Gastrocnemius medialis (tissue), 4 donors: ENCODE results near the gene PDE4B. TPM values are rescaled to one million over a fixed set of nuclear protein-coding genes. Genes with fewer than 3 reads are reported as not detected.

Source experiments
- ATAC-seq, 2 donors: fragments of 150-250 bp; one replicate each; pipeline ENCODE4 v1.9.1; 2016
- DNase-seq, 2 donors: peaks; one replicate each; pipeline ENCODE4 v3.0.0-alpha.2; 2019
- H3K27ac ChIP-seq, 4 donors: fragments of 200-600 bp; sonication (generic); 1 replicate in 1 of 4; 2 replicates in 3 of 4; pipeline ENCODE4 v1.5.1; 2016 to 2018; ENCODE audit warnings: mild to moderate bottlenecking in 2 of 4, moderate library complexity in 1 of 4
- H3K27me3 ChIP-seq, 3 donors: fragments of 200-600 bp; sonication (generic) in 2 of 3; 1 replicate in 1 of 3; 2 replicates in 2 of 3; pipeline versions ENCODE4 v1.5.1 to v1.6.0; 2016 to 2019; ENCODE audit warnings: mild to moderate bottlenecking in 1 of 3, moderate library complexity in 1 of 3
- H3K36me3 ChIP-seq, 2 donors: fragments of 200-600 bp; sonication (generic) in 1 of 2; one replicate each; pipeline ENCODE4 v1.5.1; 2017 to 2018
- H3K4me1 ChIP-seq, 2 donors: fragments of 200-600 bp; sonication (generic) in 1 of 2; one replicate each; pipeline ENCODE4 v1.5.1; 2016 to 2017; ENCODE audit warnings: mild to moderate bottlenecking in 2 of 2
- H3K4me3 ChIP-seq, 4 donors: fragments of 200-600 bp; sonication (generic) in 3 of 4; 1 replicate in 1 of 4; 2 replicates in 3 of 4; pipeline ENCODE4 v1.5.1; 2016 to 2019; ENCODE audit warnings: mild to moderate bottlenecking in 2 of 4
- H3K9me3 ChIP-seq, 3 donors: fragments of 200-600 bp; sonication (generic) in 2 of 3; 1 replicate in 1 of 3; 2 replicates in 2 of 3; pipeline ENCODE4 v1.5.1; 2016 to 2019
- CTCF ChIP-seq, 5 experiments: fragments of 450-650 bp in 3 of 5; fragments of 200-600 bp in 2 of 5; sonication (generic) in 2 of 5; IDR thresholded peaks in 4 of 5; conservative IDR thresholded peaks in 1 of 5; 1 replicate in 4 of 5; 2 replicates in 1 of 5; pipeline ENCODE4 v1.5.1; 2016 to 2019; ENCODE audit warnings: antibody characterized with exemption in 5 of 5, mild to moderate bottlenecking in 3 of 5, moderate library complexity in 3 of 5
- POLR2A ChIP-seq, 2 donors: fragments of 450-650 bp; IDR thresholded peaks; one replicate each; pipeline ENCODE4 v1.6.1; 2017; ENCODE audit warnings: antibody characterized with exemption in 2 of 2, mild to moderate bottlenecking in 2 of 2, moderate library complexity in 2 of 2
- in situ Hi-C, 4 donors: fragments of 200-750 bp; cut with MboI; loops; one replicate each; pipeline versions ENCODE4 v1.15.0 to v1.8.0; 2017; ENCODE audit warnings: low sequenced_read_pairs in 4 of 4
- intact Hi-C: fragments of 100-400 bp; cut with DNase I; formaldehyde crosslinking; loops from one replicate; pipeline ENCODE4 v1.15.1; 2023; ENCODE audit warnings: low total_unique reads
- total RNA-seq, 4 donors: library from RNA; depleted of rRNA; stranded (reverse); fragments of >200 nt; gene quantifications; one replicate each; pipeline versions ENCODE4 v1.1.0 to v1.2.3, GENCODE V29; 2016

The PDE4B gene
- total RNA-seq, 4 donors from 2014 or later: 4.5 to 8.5 (median 7.9) TPM

GRCh38 chr1:66012106-66012784 is 219.6 kb downstream of the PDE4B start:
- H3K27ac ChIP-seq: no peak overlapping the region
- H3K4me3 ChIP-seq: no peak overlapping the region
- in situ Hi-C loops (no loop called here), intact Hi-C loops (no loop called here)
- H3K4me1 ChIP-seq: no peaks in the 10 kb centered on the region
- no peak for DNase-seq
- no peak for ATAC-seq
- TF ChIP-seq CTCF (IDR thresholded peaks at IDR 0.05 in 4 of 5, conservative IDR thresholded peaks at IDR 0.05 in 1 of 5) (no peak), POLR2A (IDR thresholded peaks at IDR 0.05) (no peak)
- H3K36me3 ChIP-seq: no peaks in the 10 kb centered on the region
- H3K27me3 ChIP-seq: no peaks in the 10 kb centered on the region
- H3K9me3 ChIP-seq: no peaks in the 10 kb centered on the region

- no peak overlapping the region for H3K4me3 ChIP-seq
- DNase-seq (no peak), ATAC-seq (no peak)
- no peak overlapping the region for H3K27ac ChIP-seq
- in situ Hi-C loops: no loop called here
- H3K27me3 ChIP-seq: no peaks in the 10 kb centered on the region
- H3K9me3 ChIP-seq: no peaks in the 10 kb centered on the region
- H3K36me3 ChIP-seq: no peaks in the 10 kb centered on the region
- TF ChIP-seq CTCF (IDR thresholded peaks at IDR 0.05 in 4 of 5, conservative IDR thresholded peaks at IDR 0.05 in 1 of 5): no peak
- no peak for TF ChIP-seq POLR2A (IDR thresholded peaks at IDR 0.05)
- H3K4me1 ChIP-seq: no peaks in the 10 kb centered on the region
- intact Hi-C loops: no loop called here
Observed at GRCh38 chr1:66013371-66013770, 220.7 kb downstream of the PDE4B start.

- Histone ChIP-seq H3K9me3 (no peaks in the 10 kb centered on the region), H3K4me1 (no peaks in the 10 kb centered on the region), H3K27me3 (no peaks in the 10 kb centered on the region), H3K36me3 (no peaks in the 10 kb centered on the region), H3K27ac (no peak overlapping the region), H3K4me3 (no peak overlapping the region)
- intact Hi-C loops: no loop called here
- TF ChIP-seq POLR2A (IDR thresholded peaks at IDR 0.05) (no peak), CTCF (IDR thresholded peaks at IDR 0.05 in 4 of 5, conservative IDR thresholded peaks at IDR 0.05 in 1 of 5) (no peak)
- DNase-seq: no peak
- in situ Hi-C loops: no loop called here
- ATAC-seq: no peak
Observed at GRCh38 chr1:66022904-66023620, 230.4 kb downstream of the PDE4B start.

- H3K4me3 ChIP-seq: no peak overlapping the region
- intact Hi-C loops: no loop called here
- no peaks in the 10 kb centered on the region for H3K9me3 ChIP-seq
- H3K36me3 ChIP-seq: no peaks in the 10 kb centered on the region
- DNase-seq (no peak), ATAC-seq (no peak)
- H3K27me3 ChIP-seq: no peaks in the 10 kb centered on the region
- H3K4me1 ChIP-seq: no peaks in the 10 kb centered on the region
- in situ Hi-C loops: no loop called here
- TF ChIP-seq CTCF (IDR thresholded peaks at IDR 0.05 in 4 of 5, conservative IDR thresholded peaks at IDR 0.05 in 1 of 5) (no peak), POLR2A (IDR thresholded peaks at IDR 0.05) (no peak)
- H3K27ac ChIP-seq: no peak overlapping the region
Observed at GRCh38 chr1:66025188-66025587, 232.5 kb downstream of the PDE4B start.
